HepG2 (cell line): ENCODE measurements around the gene RHBDL1. TPM values are rescaled to one million over a fixed set of nuclear protein-coding genes. Genes with fewer than 3 reads are reported as not detected.
A peak's percentile ranks its signal among the peaks of the same experiment; 100 is the strongest.

Experiments used
- CHCHD3 ChIP-seq: sonication (generic); formaldehyde crosslinking; IDR thresholded peaks from 2 replicates; pipeline ENCODE4 v1.8.0; 2022; ENCODE audit warnings: mild to moderate bottlenecking, missing genetic modification reagents, moderate library complexity
- DMAP1 ChIP-seq: IDR thresholded peaks from 2 replicates; pipeline ENCODE4 v1.6.1; 2016
- FOXP1 ChIP-seq, 2 experiments: fragments of 450-650 bp in 1 of 2; IDR thresholded peaks; 2 replicates each; pipeline ENCODE4 v1.6.1; 2017 to 2018; ENCODE audit warnings: antibody characterized with exemption in 1 of 2
- HIC2 ChIP-seq: sonication (generic); formaldehyde crosslinking; IDR thresholded peaks from 2 replicates; pipeline ENCODE4 v1.9.0; 2022; ENCODE audit warnings: low read depth, missing genetic modification reagents
- HNRNPL ChIP-seq: fragments of 200-400 bp; formaldehyde crosslinking; IDR thresholded peaks from 2 replicates; pipeline ENCODE4 v1.6.1; 2017; ENCODE audit warnings: mild to moderate bottlenecking, low read depth, low read length
- HOXD1 ChIP-seq: sonication (generic); formaldehyde crosslinking; IDR thresholded peaks from 2 replicates; pipeline ENCODE4 v1.5.0; 2020; ENCODE audit warnings: missing genetic modification reagents
- JUNB ChIP-seq: sonication (generic); formaldehyde crosslinking; IDR thresholded peaks from 2 replicates; pipeline ENCODE4 v1.8.0; 2022; ENCODE audit warnings: missing genetic modification reagents, mild to moderate bottlenecking, borderline replicate concordance
- KDM6A ChIP-seq: IDR thresholded peaks from 2 replicates; pipeline ENCODE4 v1.6.1; 2016; ENCODE audit warnings: low read depth
- MYC ChIP-seq: sonication (generic); formaldehyde crosslinking; IDR thresholded peaks from 2 replicates; pipeline ENCODE4 v1.9.0; 2021; ENCODE audit warnings: missing genetic modification reagents, borderline replicate concordance
- NFE2L2 ChIP-seq: fragments of 150-350 bp; IDR thresholded peaks from 2 replicates; pipeline ENCODE4 v1.6.1; 2014; ENCODE audit warnings: low read length
- NFKB2 ChIP-seq: sonication (generic); formaldehyde crosslinking; IDR thresholded peaks from 2 replicates; pipeline ENCODE4 v1.4.0; 2020; ENCODE audit warnings: missing genetic modification reagents, borderline replicate concordance
- RXRB ChIP-seq: IDR thresholded peaks from 2 replicates; pipeline ENCODE4 v1.6.1; 2016; ENCODE audit warnings: borderline replicate concordance, missing genetic modification reagents, missing compliant biosample characterization
- SP5 ChIP-seq: IDR thresholded peaks from 2 replicates; pipeline ENCODE4 v1.6.1; 2016; ENCODE audit warnings: low read depth, borderline replicate concordance
- ZFP36L1 ChIP-seq: sonication (generic); formaldehyde crosslinking; IDR thresholded peaks from 2 replicates; pipeline ENCODE4 v1.8.0; 2022; ENCODE audit warnings: mild to moderate bottlenecking, missing genetic modification reagents, moderate library complexity
- ZNF180 ChIP-seq: sonication (generic); formaldehyde crosslinking; IDR thresholded peaks from 2 replicates; pipeline ENCODE4 v1.4.0; 2020; ENCODE audit warnings: low read depth, missing genetic modification reagents, borderline replicate concordance
- ZNF510 ChIP-seq: sonication (generic); formaldehyde crosslinking; IDR thresholded peaks from 2 replicates; pipeline ENCODE4 v1.4.0; 2020; ENCODE audit warnings: low read depth, mild to moderate bottlenecking, missing genetic modification reagents
- ZNF772 ChIP-seq: sonication (generic); formaldehyde crosslinking; IDR thresholded peaks from 2 replicates; pipeline ENCODE4 v1.5.0; 2020; ENCODE audit warnings: mild to moderate bottlenecking, missing genetic modification reagents
- ZNF788 ChIP-seq: sonication (generic); formaldehyde crosslinking; IDR thresholded peaks from 2 replicates; pipeline ENCODE4 v1.5.0; 2020; ENCODE audit warnings: mild to moderate bottlenecking, missing genetic modification reagents, borderline replicate concordance
- ZZZ3 ChIP-seq: sonication (generic); formaldehyde crosslinking; IDR thresholded peaks from 2 replicates; pipeline ENCODE4 v1.4.0; 2020; ENCODE audit warnings: missing genetic modification reagents, mild to moderate bottlenecking, borderline replicate concordance
- polyA plus RNA-seq, 8 experiments: library from polyadenylated mRNA; depleted of rRNA in 3 of 8; stranded (reverse) in 7 of 8; unstranded in 1 of 8; fragments of >200 nt; fragmentation: Illumina TruSeq in 4 of 8; extraction: Trizol in 4 of 8; gene quantifications; 2 replicates each; pipeline versions ENCODE4 v1.2.1 to v1.2.3, GENCODE V29; 2011 to 2016; ENCODE audit warnings: low read depth in 4 of 8, missing spikeins in 1 of 8, mixed read lengths in 1 of 8; ENCODE audit not compliant: insufficient read depth in 1 of 8
- total RNA-seq, 5 experiments: library from RNA; depleted of rRNA; stranded (reverse); fragments of >200 nt; fragmentation: Illumina TruSeq; extraction: Trizol; gene quantifications; 2 replicates each; pipeline ENCODE4 v1.2.3, GENCODE V29; 2016; ENCODE audit warnings: low read depth in 1 of 5
- TF ChIP-seq, protein P1 (sequence below): sonication (generic); formaldehyde crosslinking; conservative IDR thresholded peaks from 2 replicates; pipeline ENCODE4 v1.8.1; 2023; ENCODE audit warnings: missing genetic modification reagents
- TF ChIP-seq, protein P2 (sequence below): sonication (generic); formaldehyde crosslinking; IDR thresholded peaks from 2 replicates; pipeline ENCODE4 v1.4.0; 2020; ENCODE audit warnings: missing genetic modification reagents
- TF ChIP-seq, protein P3 (sequence below), 2 experiments: fragments of 450-650 bp in 1 of 2; sonication (generic) in 1 of 2; formaldehyde crosslinking; IDR thresholded peaks; 2 replicates each; pipeline versions ENCODE4 v1.5.0 to v1.8.0; 2020 to 2022; ENCODE audit warnings: mild to moderate bottlenecking in 1 of 2, missing genetic modification reagents in 1 of 2
- TF ChIP-seq, protein P4 (sequence below): IDR thresholded peaks from 2 replicates; pipeline ENCODE4 v1.6.1; 2016

Gene RHBDL1
- total and polyA plus RNA-seq, 2 of the 13 experiments (the other 11 are each of a cell fraction or from before 2014, with no cell fraction given) = 1.8 to 3.8 TPM

DNA sequence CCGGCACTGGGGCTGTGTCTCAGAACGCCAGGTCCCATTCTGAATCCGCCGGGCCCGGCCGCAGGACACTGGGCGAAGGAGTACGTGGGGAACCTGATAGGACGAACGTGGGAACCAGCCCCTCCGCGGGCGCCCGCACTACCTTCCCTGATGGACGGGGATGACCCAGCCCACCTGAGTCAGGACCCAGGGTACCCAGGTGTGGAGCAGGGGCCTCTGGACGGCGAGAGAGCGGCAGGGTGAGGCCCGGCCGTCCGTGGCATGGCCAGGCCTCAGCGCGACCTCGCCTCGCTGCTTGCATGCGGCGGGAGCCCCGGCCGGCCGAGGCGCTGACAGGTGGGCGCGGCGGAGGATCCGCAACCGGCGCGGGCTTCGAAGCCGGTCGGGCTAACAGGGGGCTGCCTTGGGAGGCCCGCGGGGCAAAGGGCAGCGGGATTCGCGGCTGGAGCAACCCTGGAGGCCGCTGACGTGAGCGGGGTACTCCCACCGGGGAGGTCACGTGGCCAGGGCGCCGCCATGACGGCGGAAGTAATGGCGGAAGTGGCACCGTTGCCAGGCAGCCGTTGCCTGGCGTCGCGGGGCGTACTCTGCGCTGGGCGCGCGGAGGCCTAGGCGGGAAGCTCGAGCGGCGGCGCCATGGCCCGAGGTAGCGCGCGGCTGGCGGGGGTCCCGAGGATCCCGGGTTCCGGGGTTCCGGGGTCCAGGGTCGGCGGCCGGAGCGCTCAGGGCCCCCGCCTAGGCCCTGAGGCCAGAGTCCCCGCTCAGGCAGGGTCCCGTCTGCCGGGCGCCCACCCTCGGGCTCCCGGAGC is 26.5 kb upstream of the RHBDL1 start, which contains the start of gene WDR90 (continued):
- TF ChIP-seq, protein P1, sequence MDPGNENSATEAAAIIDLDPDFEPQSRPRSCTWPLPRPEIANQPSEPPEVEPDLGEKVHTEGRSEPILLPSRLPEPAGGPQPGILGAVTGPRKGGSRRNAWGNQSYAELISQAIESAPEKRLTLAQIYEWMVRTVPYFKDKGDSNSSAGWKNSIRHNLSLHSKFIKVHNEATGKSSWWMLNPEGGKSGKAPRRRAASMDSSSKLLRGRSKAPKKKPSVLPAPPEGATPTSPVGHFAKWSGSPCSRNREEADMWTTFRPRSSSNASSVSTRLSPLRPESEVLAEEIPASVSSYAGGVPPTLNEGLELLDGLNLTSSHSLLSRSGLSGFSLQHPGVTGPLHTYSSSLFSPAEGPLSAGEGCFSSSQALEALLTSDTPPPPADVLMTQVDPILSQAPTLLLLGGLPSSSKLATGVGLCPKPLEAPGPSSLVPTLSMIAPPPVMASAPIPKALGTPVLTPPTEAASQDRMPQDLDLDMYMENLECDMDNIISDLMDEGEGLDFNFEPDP (CRISPR knock-in tag) = peak; percentile 85; the same call in 1 of the 2 replicates
- TF ChIP-seq, protein P2, sequence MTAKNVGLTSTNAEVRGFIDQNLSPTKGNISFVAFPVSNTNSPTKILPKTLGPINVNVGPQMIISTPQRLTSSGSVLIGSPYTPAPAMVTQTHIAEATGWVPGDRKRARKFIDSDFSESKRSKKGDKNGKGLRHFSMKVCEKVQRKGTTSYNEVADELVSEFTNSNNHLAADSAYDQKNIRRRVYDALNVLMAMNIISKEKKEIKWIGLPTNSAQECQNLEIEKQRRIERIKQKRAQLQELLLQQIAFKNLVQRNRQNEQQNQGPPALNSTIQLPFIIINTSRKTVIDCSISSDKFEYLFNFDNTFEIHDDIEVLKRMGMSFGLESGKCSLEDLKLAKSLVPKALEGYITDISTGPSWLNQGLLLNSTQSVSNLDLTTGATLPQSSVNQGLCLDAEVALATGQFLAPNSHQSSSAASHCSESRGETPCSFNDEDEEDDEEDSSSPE (CRISPR knock-in tag) = peak; percentile 96
- TF ChIP-seq ZFP36L1 (CRISPR knock-in tag) (no peak), FOXP1 (IDR thresholded peaks at IDR 0.05) (no peak), FOXP1 (CRISPR knock-in tag; IDR thresholded peaks at IDR 0.05) (no peak), NFE2L2 (no peak), ZNF788 (CRISPR knock-in tag) (peak; percentile 85; the same call in 1 of the 2 replicates), JUNB (CRISPR knock-in tag) (no peak), DMAP1 (peak; percentile 81), NFKB2 (CRISPR knock-in tag) (peak; percentile 89; the same call in 1 of the 2 replicates), HNRNPL (peak; percentile 73; the same call in 1 of the 2 replicates), ZNF772 (CRISPR knock-in tag) (peak; percentile 92; the same call in 1 of the 2 replicates), ZNF510 (CRISPR knock-in tag) (no peak), RXRB (peak; percentile 60; the same call in 1 of the 2 replicates), MYC (CRISPR knock-in tag) (peak; percentile 88; the same call in 1 of the 2 replicates), ZZZ3 (no peak; the same call in 1 of the 2 replicates), ZNF180 (no peak), HIC2 (peak; percentile 46; the same call in 1 of the 2 replicates), KDM6A (CRISPR knock-in tag) (no peak), HOXD1 (CRISPR knock-in tag) (no peak), SP5 (peak; percentile 28; the same call in 1 of the 2 replicates), CHCHD3 (CRISPR knock-in tag) (peak; percentile 96)
- TF ChIP-seq, protein P3, sequence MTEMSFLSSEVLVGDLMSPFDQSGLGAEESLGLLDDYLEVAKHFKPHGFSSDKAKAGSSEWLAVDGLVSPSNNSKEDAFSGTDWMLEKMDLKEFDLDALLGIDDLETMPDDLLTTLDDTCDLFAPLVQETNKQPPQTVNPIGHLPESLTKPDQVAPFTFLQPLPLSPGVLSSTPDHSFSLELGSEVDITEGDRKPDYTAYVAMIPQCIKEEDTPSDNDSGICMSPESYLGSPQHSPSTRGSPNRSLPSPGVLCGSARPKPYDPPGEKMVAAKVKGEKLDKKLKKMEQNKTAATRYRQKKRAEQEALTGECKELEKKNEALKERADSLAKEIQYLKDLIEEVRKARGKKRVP (CRISPR knock-in tag; IDR thresholded peaks at IDR 0.05) = peak in 1 of 2 experiments; percentile 84; a peak in 2 of 4 replicates
- TF ChIP-seq, protein P4, sequence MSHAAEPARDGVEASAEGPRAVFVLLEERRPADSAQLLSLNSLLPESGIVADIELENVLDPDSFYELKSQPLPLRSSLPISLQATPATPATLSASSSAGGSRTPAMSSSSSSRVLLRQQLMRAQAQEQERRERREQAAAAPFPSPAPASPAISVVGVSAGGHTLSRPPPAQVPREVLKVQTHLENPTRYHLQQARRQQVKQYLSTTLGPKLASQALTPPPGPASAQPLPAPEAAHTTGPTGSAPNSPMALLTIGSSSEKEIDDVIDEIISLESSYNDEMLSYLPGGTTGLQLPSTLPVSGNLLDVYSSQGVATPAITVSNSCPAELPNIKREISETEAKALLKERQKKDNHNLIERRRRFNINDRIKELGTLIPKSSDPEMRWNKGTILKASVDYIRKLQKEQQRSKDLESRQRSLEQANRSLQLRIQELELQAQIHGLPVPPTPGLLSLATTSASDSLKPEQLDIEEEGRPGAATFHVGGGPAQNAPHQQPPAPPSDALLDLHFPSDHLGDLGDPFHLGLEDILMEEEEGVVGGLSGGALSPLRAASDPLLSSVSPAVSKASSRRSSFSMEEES (CRISPR knock-in tag) = peak; percentile 85
